HFFc6 (cell line): ENCODE results near the gene APOBEC3F. TPM values are rescaled to one million over a fixed set of nuclear protein-coding genes. Genes with fewer than 3 reads are reported as not detected.
A peak's percentile ranks its signal among the peaks of the same experiment; 100 is the strongest.
"Not testable (repeated sequence)": the region's sequence is repeated elsewhere in the genome, so short reads cannot be mapped to it uniquely, and the experiment has no call there.

Experiments
- DNase-seq: peaks from one replicate; pipeline ENCODE4 v3.0.0-alpha.2; 2018
- H3K27ac Mint-ChIP-seq: 2 replicates; pipeline ENCODE4 v1.8.0; 2020; ENCODE audit warnings: mild to moderate bottlenecking, mixed read lengths
- H3K27me3 Mint-ChIP-seq: 2 replicates; pipeline ENCODE4 v1.8.0; 2021; ENCODE audit warnings: mild to moderate bottlenecking, moderate library complexity, mixed read lengths; ENCODE audit not compliant: insufficient read depth
- H3K36me3 Mint-ChIP-seq: 2 replicates; pipeline ENCODE4 v1.8.0; 2021; ENCODE audit warnings: low read depth, mixed read lengths
- H3K4me1 Mint-ChIP-seq: 2 replicates; pipeline ENCODE4 v1.8.0; 2020; ENCODE audit warnings: low read depth, mixed read lengths
- H3K4me3 Mint-ChIP-seq: 2 replicates; pipeline ENCODE4 v1.8.0; 2020; ENCODE audit warnings: mild to moderate bottlenecking, moderate library complexity, mixed read lengths
- H3K9me3 Mint-ChIP-seq: 2 replicates; pipeline ENCODE4 v1.8.0; 2020; ENCODE audit warnings: mild to moderate bottlenecking, mixed read lengths
- CTCF ChIP-seq: fragments of 200-600 bp; sonication (generic); IDR thresholded peaks from 2 replicates; pipeline ENCODE4 v1.5.0; 2021; ENCODE audit warnings: antibody characterized with exemption, mild to moderate bottlenecking
- long read RNA-seq: library from polyadenylated mRNA; unstranded; transcript quantifications from one replicate; pipeline ENCODE4 v2.0.0, GENCODE V29; 2019
- total RNA-seq, 6 experiments: library from RNA; stranded (reverse); fragmentation: NEBNext Ultra II Directional; extraction: Animal tissue kit (Norgen Biotek cat#: 25700); gene quantifications; 2 replicates in 1 of 6; 3 replicates in 5 of 6; pipeline ENCODE4 v1.2.3, GENCODE V29; 2021

Gene APOBEC3F
- total RNA-seq: 10 to 100 TPM in 1 of 6 experiments, 1 to 10 TPM in 5; 6.5 to 12.1 (median 9.0) TPM
- long read RNA-seq, partial matches to known transcripts: 2 of 3 reads
- long read RNA-seq, other reads (novel, unspliced or antisense): 0 of 3 reads

- DNase-seq: peak; percentile 56
- H3K36me3 Mint-ChIP-seq, H3K9me3 Mint-ChIP-seq, H3K27me3 Mint-ChIP-seq: not testable (repeated sequence)
- H3K4me1 Mint-ChIP-seq: peaks cover 11% of the 10 kb centered on the region; the same call in 1 of the 2 replicates
- peak within 1 kb of the TSS; percentile 89 for H3K27ac Mint-ChIP-seq
- peak within 1 kb of the TSS; percentile 94 for H3K4me3 Mint-ChIP-seq
Observed at GRCh38 chr22:39040538-39041296, at the start of gene APOBEC3F. TSS of gene APOBEC3F (plus strand) at chr22:39040864. CDS start at chr22:39040961, 97 bp downstream.

GRCh38 chr22:38992871-38993371, 47.7 kb upstream of the APOBEC3F start:
- H3K27ac Mint-ChIP-seq, H3K36me3 Mint-ChIP-seq, DNase-seq, H3K4me3 Mint-ChIP-seq, H3K4me1 Mint-ChIP-seq, H3K27me3 Mint-ChIP-seq, H3K9me3 Mint-ChIP-seq: not testable (repeated sequence)

GRCh38 chr22:38996105-38996504, 44.6 kb upstream of the APOBEC3F start:
- H3K9me3 Mint-ChIP-seq: peaks cover 5% of the 10 kb centered on the region
- H3K36me3 Mint-ChIP-seq: no peaks in the 10 kb centered on the region; the same call in 1 of the 2 replicates
- peaks cover 19% of the 10 kb centered on the region for H3K27me3 Mint-ChIP-seq
- DNase-seq: no peak
- no peaks in the 10 kb centered on the region for H3K4me1 Mint-ChIP-seq
- TF ChIP-seq CTCF: no peak
- H3K4me3 Mint-ChIP-seq: no peak overlapping the region
- H3K27ac Mint-ChIP-seq: no peak overlapping the region

GRCh38 chr22:38997518-38997917, 43.1 kb upstream of the APOBEC3F start:
- H3K9me3 Mint-ChIP-seq: peaks cover 5% of the 10 kb centered on the region
- H3K4me3 Mint-ChIP-seq: no peak overlapping the region
- no peak for TF ChIP-seq CTCF
- no peak overlapping the region for H3K27ac Mint-ChIP-seq
- DNase-seq: no peak
- H3K4me1 Mint-ChIP-seq: no peaks in the 10 kb centered on the region
- peaks cover 19% of the 10 kb centered on the region for H3K27me3 Mint-ChIP-seq
- H3K36me3 Mint-ChIP-seq: no peaks in the 10 kb centered on the region; the same call in 1 of the 2 replicates

GRCh38 chr22:39003165-39003638, 37.5 kb upstream of the APOBEC3F start:
- peaks cover 10% of the 10 kb centered on the region for H3K27me3 Mint-ChIP-seq
- peaks cover 7% of the 10 kb centered on the region for H3K4me1 Mint-ChIP-seq
- TF ChIP-seq CTCF: peak; percentile 91
- H3K9me3 Mint-ChIP-seq: peaks cover 1% of the 10 kb centered on the region
- peak; percentile 65 for DNase-seq
- no peak overlapping the region for H3K4me3 Mint-ChIP-seq
- no peaks in the 10 kb centered on the region; the same call in 1 of the 2 replicates for H3K36me3 Mint-ChIP-seq
- H3K27ac Mint-ChIP-seq: no peak overlapping the region

GRCh38 chr22:39007177-39007576, 33.5 kb upstream of the APOBEC3F start:
- Mint-ChIP-seq H3K27ac (no peak overlapping the region), H3K9me3 (no peaks in the 10 kb centered on the region), H3K4me3 (no peak overlapping the region), H3K4me1 (peaks cover 7% of the 10 kb centered on the region), H3K27me3 (peaks cover 2% of the 10 kb centered on the region; the same call in 1 of the 2 replicates), H3K36me3 (no peaks in the 10 kb centered on the region)
- DNase-seq: no peak
- no peak for TF ChIP-seq CTCF

GRCh38 chr22:39008271-39008850, 32.3 kb upstream of the APOBEC3F start:
- not testable (repeated sequence) for DNase-seq, H3K27ac Mint-ChIP-seq, H3K36me3 Mint-ChIP-seq, H3K4me3 Mint-ChIP-seq, H3K27me3 Mint-ChIP-seq, H3K9me3 Mint-ChIP-seq, H3K4me1 Mint-ChIP-seq
